HG03571 (cell line): ENCODE data around the gene RSRP1.
"Not testable (repeated sequence)": the region's sequence is repeated elsewhere in the genome, so short reads cannot be mapped to it uniquely, and the experiment has no call there.

Source experiments
- ATAC-seq: cut with Tn5 transposase; IDR thresholded peaks from one replicate; pipeline ENCODE4 v1.9.1; 2021; ENCODE audit not compliant: unreplicated experiment

RSRP1 gene, protein sequence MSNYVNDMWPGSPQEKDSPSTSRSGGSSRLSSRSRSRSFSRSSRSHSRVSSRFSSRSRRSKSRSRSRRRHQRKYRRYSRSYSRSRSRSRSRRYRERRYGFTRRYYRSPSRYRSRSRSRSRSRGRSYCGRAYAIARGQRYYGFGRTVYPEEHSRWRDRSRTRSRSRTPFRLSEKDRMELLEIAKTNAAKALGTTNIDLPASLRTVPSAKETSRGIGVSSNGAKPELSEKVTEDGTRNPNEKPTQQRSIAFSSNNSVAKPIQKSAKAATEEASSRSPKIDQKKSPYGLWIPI

GRCh38 chr1:25247024-25247828 lies at the start of gene RSRP1:
Gene RSRP1 (minus strand): TSS chr1:25247454. CDS start chr1:25246963, 491 bp downstream.
- peak; percentile 68 for ATAC-seq

GRCh38 chr1:25296501-25296900 lies 49.2 kb upstream of the RSRP1 start:
- not testable (repeated sequence) for ATAC-seq

DNA sequence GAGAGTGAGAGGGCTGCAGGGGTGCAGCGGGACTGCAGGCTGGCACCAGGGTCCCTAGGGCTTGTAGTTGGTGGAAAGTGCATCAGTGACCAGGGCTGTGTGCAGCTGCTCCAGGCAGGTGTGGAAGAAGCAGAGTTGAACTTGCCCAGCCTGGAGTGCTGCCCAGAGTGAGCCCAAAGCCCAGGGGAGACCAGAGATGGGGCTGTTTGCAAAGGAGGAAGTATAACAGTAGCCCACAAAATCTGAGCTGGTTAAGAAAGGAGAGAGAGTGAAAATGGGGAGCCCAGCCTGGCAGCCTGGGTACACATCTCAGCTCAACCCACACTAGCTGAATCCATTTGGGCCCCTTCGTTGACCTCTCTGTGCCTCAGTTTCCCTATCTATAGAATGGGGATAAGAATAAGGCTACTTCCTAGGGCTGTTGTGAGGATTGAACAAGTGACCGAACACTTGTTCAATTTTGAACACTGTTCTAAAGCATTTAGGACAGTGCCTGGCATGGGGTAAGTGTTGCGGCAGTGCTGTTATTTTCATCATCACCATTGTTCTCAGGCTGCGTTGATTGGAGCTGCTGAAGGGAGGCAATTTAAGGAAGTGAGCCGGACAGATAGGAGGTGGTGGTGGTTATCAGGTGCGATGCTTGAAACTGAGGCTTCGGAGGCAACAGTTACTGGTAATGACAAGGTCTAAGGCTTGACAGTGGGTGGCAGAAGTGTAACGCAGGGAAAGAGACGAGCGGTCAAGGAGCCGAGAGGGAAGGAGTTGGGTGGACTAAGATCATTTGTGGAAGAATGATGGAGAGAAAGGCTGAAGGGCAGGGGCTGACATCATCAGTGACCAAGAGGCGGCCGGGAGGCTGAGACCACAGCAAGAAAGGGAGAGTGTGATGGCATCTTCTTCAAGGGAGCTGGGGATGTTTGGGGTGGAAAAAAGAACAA lies 47.9 kb upstream of the RSRP1 start:
- ATAC-seq = not testable (repeated sequence)

- not testable (repeated sequence) for ATAC-seq
These were observed 46.2 kb upstream of the RSRP1 start for GRCh38 chr1:25293426-25293825.

DNA sequence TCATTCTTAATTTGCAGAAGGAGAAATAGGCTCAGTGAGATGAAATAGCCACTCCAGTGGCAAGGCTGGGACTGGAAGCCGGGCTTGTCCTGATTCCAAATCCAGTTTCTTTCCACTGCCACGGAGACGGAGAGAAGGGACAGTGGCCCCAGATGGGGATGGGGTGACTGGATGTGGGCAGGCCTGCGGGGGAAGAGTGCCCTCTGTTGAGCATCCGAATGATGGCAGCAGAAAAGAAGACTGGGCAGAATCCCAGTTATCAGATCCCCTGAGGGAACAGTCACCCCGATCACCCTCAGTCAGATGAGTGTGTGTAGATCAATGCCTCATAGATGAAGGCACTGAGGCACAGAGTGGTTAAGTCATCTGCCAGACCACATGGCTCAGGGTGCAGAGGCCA lies 42.8 kb upstream of the RSRP1 start:
- ATAC-seq = not testable (repeated sequence)

DNA sequence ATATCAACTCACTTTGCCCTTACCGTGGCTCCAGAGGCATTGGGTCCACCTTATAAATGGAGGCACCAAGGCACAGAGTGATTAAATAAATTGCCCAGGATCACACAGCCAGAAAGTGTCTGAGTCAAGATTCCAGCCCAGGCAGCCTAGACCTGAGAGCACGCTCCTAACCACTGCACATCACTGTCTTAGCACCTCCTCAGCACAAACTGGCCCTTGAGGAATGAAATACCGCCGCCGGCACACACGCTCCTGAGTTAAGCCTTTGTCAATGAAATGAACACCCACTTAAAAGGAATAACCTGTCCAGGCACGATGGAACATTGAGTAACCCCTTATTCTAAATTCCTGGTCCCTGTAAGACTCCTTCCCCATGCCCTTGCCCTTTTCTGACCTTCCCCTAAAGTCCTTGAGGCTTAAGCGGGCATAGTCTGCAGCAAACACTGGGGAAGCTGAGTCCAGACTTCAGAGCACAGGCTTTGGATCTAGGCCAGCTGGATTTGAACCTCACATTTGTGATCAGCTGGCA lies 41.4 kb upstream of the RSRP1 start:
- ATAC-seq = not testable (repeated sequence)

DNA sequence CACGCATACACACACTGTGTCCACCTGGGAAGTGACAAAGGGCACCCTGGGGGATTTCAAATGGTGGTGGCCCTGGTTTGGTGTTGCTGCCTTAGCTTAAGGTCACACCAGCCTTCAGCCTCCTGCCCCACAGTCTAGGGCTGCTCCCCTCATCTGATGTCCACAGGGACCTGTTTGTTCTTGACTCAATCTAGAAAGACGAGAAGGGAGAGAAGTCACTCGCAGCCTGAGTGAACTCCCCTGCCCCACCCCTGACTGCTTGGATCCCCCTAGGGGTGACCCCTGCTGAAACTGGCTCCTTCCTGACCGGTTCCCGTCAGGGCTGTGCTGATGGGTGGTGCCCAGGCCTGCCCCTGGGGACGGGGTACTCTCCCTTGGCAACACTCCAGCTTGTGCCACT lies 39.9 kb upstream of the RSRP1 start:
- ATAC-seq = not testable (repeated sequence)

DNA sequence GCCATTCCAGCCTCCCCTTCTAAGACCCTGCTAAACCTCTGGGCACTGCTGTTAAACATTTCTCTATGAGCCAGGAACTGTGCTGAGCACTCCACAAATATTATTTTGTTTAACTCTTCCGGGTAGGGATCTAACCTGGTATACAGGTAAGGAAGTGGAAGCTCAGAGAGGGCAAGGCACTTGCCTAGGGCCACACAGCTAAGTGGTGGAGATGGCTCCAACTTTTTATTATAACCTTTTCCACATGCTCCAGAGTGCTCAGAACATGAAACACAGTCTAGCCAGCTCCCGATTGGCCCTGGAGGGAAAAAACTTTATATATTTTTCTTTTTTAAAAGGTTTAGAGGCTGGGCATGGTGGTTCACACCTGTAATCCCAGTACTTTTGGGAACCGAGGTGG lies 38.6 kb upstream of the RSRP1 start:
- not testable (repeated sequence) for ATAC-seq

DNA sequence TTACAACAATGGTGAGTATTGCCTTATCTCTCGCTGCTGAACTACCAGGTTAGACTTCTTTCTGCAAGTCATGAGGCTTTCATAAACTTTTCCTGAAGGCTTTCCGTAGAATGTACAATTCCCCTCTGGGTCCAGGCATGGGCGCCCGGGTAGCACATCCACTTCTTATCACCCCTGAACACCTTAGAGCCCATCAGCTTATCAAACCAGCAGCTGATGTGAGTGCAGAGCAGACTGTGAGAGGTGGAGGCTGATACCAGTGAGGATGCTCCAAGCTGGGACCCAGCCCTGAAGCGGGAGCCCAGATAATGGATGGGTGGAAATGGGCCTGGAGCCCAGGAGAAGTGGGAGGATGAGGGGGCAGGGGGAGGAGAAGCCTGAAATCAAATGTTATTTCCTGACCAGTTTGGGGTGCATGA lies 32.4 kb upstream of the RSRP1 start:
- not testable (repeated sequence) for ATAC-seq

GRCh38 chr1:25278790-25279189 lies 31.5 kb upstream of the RSRP1 start:
- ATAC-seq = not testable (repeated sequence)

- ATAC-seq = not testable (repeated sequence)
These were observed 31.1 kb upstream of the RSRP1 start for GRCh38 chr1:25278358-25278757.

GRCh38 chr1:25277295-25277694 lies 30.0 kb upstream of the RSRP1 start:
- not testable (repeated sequence) for ATAC-seq

GRCh38 chr1:25275648-25276047 lies 28.4 kb upstream of the RSRP1 start:
- ATAC-seq = not testable (repeated sequence)

- ATAC-seq = not testable (repeated sequence)
These were observed 25.0 kb upstream of the RSRP1 start, which contains the start of gene RHD for GRCh38 chr1:25272238-25272637. Gene RHD (plus strand): TSS chr1:25272509. CDS start chr1:25272548, 39 bp downstream.

GRCh38 chr1:25268143-25268760 lies 21.0 kb upstream of the RSRP1 start:
- ATAC-seq = not testable (repeated sequence)

- ATAC-seq = peak; percentile 67
These were observed 20.3 kb upstream of the RSRP1 start for GRCh38 chr1:25267288-25268142.

GRCh38 chr1:25266554-25267287 lies 19.5 kb upstream of the RSRP1 start:
- ATAC-seq = peak; percentile 28

DNA sequence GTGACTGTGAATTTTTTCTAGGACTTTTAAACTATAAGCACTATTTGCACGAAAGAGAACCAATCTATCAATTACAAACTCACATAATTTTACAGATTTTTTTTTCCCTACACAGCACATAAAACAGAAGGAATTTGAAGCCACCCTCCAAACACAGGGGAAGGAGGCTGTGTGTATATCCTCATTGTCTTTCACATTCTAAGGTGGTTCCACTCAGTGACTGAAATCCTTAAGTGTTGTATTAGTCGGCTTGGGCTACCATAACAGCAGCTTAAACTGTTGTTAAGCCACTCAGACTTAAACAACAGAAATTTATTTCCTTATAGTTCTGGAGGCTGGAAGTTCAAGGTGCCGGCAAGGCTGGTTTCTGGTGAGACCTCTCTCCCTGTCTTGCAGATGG lies 13.1 kb upstream of the RSRP1 start:
- ATAC-seq = not testable (repeated sequence)
